BE2C (cell line): ENCODE measurements around the gene B3GALT6.

Source experiments
- DNase-seq: peaks from one replicate; pipeline ENCODE4 v3.0.0-alpha.2; 2020
- H3K27me3 ChIP-seq: fragments of 250-450 bp; sonication (Bioruptor Pico); 2 replicates; pipeline ENCODE4 v1.5.1; 2020; ENCODE audit warnings: mild to moderate bottlenecking
- H3K36me3 ChIP-seq: fragments of 250-450 bp; sonication (Bioruptor Pico); 2 replicates; pipeline ENCODE4 v1.5.1; 2020; ENCODE audit warnings: mild to moderate bottlenecking
- H3K4me1 ChIP-seq: fragments of 250-450 bp; sonication (Bioruptor Pico); 2 replicates; pipeline ENCODE4 v1.5.1; 2020
- H3K4me3 ChIP-seq: 2 replicates; pipeline ENCODE4 v1.5.1; 2011; ENCODE audit warnings: low read depth, low read length
- H3K9me3 ChIP-seq: fragments of 250-450 bp; sonication (Bioruptor Pico); 2 replicates; pipeline ENCODE4 v1.5.1; 2020
- CTCF ChIP-seq: IDR thresholded peaks from 2 replicates; pipeline ENCODE4 v1.5.1; 2012; ENCODE audit warnings: mild to moderate bottlenecking, low read depth, low read length

The B3GALT6 gene

DNA sequence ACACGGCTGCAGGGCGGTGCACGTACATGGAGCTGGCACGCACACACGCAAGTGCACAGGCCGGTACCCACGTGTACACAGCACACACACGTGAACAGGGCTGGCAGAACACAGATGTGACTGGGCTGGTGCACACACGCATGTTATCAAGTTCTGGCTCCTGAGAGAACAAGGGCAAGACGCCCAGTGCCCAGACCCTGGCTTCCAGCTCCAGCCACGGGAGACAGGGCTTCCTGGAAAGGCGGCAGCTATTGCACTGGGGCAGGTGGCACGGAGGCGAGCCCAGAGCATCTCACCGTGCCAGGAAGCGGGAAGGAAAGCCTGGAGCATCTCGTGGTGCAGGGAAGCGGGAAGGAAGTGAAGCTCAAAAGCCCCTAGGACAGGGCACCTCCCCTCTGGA lies 6.1 kb upstream of the B3GALT6 start:
- no peak for TF ChIP-seq CTCF
- Histone ChIP-seq H3K27me3 (no peaks in the 10 kb centered on the region), H3K9me3 (no peaks in the 10 kb centered on the region), H3K4me3 (no peak overlapping the region), H3K36me3 (peaks cover 67% of the 10 kb centered on the region), H3K4me1 (no peaks in the 10 kb centered on the region; the same call in 1 of the 2 replicates)
- DNase-seq = no peak

DNA sequence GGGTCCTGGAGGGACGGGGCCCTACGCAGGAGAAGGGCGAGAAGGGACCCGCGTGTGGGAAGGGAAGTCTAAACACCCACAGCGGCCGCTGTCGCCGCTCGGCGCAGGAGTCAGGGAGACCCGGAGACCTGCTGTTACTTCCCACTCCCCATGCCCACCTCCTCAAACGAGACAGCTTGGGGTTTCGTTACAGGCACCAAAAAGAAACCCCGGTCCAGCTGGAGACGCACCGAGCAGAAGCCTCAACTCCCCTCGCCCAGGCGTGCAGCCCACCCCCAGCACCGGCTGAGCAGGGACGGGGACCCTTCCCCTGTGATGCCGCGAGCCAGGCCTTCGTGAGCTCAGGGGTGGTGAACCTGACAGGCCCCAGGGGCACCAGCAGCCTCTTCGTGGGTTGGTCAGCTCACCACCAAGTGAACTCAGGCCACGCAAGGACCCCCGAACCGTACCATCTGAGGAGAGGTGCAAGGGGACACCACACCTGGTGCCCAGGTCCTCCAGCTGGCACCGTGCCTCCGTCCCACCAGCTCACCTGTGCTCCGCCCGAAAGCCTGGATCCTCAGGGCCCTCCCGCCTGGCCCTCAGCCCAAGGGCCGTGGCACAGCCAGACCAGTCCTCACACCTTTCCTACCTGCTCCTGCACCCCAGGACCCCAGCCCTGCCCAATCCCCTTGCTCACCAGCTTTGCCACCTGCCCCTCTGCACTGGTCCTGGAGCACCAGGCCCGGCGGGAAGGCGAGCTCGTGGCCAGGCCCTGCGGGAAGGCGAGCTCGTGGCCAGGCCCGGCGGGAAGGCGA lies 5.3 kb upstream of the B3GALT6 start:
- H3K9me3 ChIP-seq = no peaks in the 10 kb centered on the region
- H3K36me3 ChIP-seq = peaks cover 60% of the 10 kb centered on the region
- H3K4me1 ChIP-seq = no peaks in the 10 kb centered on the region; the same call in 1 of the 2 replicates
- DNase-seq = no peak
- no peaks in the 10 kb centered on the region for H3K27me3 ChIP-seq
- H3K4me3 ChIP-seq = no peak overlapping the region
- no peak for TF ChIP-seq CTCF

DNA sequence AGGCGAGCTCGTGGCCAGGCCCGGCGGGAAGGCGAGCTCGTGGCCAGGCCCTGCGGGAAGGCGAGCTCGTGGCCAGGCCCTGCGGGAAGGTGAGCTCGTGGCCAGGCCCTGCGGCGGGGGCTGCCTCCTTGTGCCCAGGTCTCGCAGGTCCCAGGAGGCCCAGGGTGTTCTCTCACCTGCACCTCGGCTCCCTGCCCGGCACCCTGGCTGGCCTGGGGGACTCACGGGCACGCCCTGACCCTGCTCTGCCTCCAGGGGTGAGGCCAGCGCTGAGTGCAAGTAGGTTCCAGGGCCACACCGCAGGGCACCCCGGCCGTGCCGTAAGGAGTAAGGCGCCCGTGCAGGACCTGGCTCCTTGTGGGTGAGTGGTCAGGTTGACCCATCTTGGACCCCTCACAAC lies 4.7 kb upstream of the B3GALT6 start:
- no peak overlapping the region for H3K4me3 ChIP-seq
- TF ChIP-seq CTCF = no peak

DNA sequence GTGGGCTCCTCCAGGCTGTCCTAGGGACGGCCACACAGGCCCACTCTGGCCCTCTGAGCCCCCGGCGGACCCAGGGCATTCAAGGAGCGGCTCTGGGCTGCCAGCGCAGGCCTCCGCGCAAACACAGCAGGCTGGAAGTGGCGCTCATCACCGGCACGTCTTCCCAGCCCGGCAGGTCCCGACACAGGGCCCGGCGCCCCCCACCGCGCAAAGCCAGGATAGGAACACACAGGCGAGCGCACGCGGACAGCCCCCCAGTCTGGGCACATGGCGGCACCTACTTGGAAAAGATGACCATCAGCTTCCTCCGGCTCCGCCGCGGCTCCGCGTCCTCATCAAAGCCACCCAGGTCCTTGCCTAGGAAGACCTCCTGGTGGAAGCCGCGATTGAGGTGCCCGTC lies 3.9 kb upstream of the B3GALT6 start:
- Histone ChIP-seq H3K36me3 (peaks cover 53% of the 10 kb centered on the region), H3K27me3 (no peaks in the 10 kb centered on the region), H3K4me1 (no peaks in the 10 kb centered on the region; the same call in 1 of the 2 replicates)

More for the DNA sequence above, 4.7 kb upstream of the B3GALT6 start:
- Histone ChIP-seq H3K4me1 (no peaks in the 10 kb centered on the region; the same call in 1 of the 2 replicates), H3K27me3 (no peaks in the 10 kb centered on the region), H3K36me3 (peaks cover 56% of the 10 kb centered on the region), H3K9me3 (no peaks in the 10 kb centered on the region; the same call in 1 of the 2 replicates)
- no peak for DNase-seq

GRCh38 chr1:1228596-1229321 lies 3.3 kb upstream of the B3GALT6 start:
- TF ChIP-seq CTCF = no peak
- Histone ChIP-seq H3K36me3 (peaks cover 52% of the 10 kb centered on the region), H3K4me1 (no peaks in the 10 kb centered on the region; the same call in 1 of the 2 replicates), H3K4me3 (no peak overlapping the region), H3K9me3 (peaks cover 6% of the 10 kb centered on the region), H3K27me3 (no peaks in the 10 kb centered on the region)
- DNase-seq = no peak

More for the DNA sequence above, 3.9 kb upstream of the B3GALT6 start:
- no peak for DNase-seq
- Histone ChIP-seq H3K4me3 (no peak overlapping the region), H3K9me3 (peaks cover 5% of the 10 kb centered on the region)
- no peak for TF ChIP-seq CTCF
